Thyroid gland (tissue), 4 donors: ENCODE measurements around the gene EXD3.

Experiments
- POLR2A ChIP-seq, 2 donors: fragments of 450-650 bp; IDR thresholded peaks; one replicate each; pipeline ENCODE4 v1.6.1; 2017; ENCODE audit warnings: antibody characterized with exemption in 2 of 2, mild to moderate bottlenecking in 2 of 2, moderate library complexity in 1 of 2
- TF ChIP-seq, protein P1 (sequence below), 6 experiments: fragments of 200-600 bp in 3 of 6; fragments of 450-650 bp in 3 of 6; sonication (generic) in 3 of 6; IDR thresholded peaks; one replicate each; pipeline ENCODE4 v1.5.1; 2016 to 2019; ENCODE audit warnings: antibody characterized with exemption in 6 of 6, mild to moderate bottlenecking in 2 of 6, inconsistent platforms in 1 of 6, moderate library complexity in 1 of 6

DNA sequence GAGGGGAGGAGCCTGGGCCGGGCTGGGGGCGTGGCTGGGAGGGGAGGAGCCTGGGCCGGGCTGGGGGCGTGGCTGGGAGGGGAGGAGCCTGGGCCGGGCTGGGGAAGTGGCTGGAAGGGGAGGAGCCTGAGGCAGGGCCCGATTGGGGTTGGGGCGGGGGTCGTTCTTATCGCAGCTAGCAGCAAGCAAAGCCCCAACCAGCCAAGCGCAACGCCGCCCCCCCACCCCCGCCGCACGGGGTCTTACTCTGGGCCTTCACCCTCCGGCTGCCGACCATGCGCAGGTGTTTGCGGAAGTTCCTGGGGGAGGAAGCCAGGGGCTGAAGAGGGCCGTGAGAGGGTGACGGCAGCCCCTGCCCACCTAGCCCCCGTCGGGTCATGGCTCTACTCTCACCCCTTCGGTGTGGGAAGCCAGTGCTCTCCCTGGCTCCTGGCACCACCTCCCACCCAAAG is 31.2 kb upstream of the EXD3 start:
- TF ChIP-seq, protein P1, sequence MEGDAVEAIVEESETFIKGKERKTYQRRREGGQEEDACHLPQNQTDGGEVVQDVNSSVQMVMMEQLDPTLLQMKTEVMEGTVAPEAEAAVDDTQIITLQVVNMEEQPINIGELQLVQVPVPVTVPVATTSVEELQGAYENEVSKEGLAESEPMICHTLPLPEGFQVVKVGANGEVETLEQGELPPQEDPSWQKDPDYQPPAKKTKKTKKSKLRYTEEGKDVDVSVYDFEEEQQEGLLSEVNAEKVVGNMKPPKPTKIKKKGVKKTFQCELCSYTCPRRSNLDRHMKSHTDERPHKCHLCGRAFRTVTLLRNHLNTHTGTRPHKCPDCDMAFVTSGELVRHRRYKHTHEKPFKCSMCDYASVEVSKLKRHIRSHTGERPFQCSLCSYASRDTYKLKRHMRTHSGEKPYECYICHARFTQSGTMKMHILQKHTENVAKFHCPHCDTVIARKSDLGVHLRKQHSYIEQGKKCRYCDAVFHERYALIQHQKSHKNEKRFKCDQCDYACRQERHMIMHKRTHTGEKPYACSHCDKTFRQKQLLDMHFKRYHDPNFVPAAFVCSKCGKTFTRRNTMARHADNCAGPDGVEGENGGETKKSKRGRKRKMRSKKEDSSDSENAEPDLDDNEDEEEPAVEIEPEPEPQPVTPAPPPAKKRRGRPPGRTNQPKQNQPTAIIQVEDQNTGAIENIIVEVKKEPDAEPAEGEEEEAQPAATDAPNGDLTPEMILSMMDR (IDR thresholded peaks at IDR 0.05), result no peak
- no peak for TF ChIP-seq POLR2A (IDR thresholded peaks at IDR 0.05)
